ENCODE measurements around the gene TPST2. TPM values are rescaled to one million over a fixed set of nuclear protein-coding genes. Genes with fewer than 3 reads are reported as not detected.
A peak's percentile ranks its signal among the peaks of the same experiment; 100 is the strongest.

Gene TPST2
- total RNA-seq, 1 experiment from 2014 or later, result 11.8 TPM

- H3K27ac Mint-ChIP-seq (ENCODE audit: unreplicated experiment), result no peak overlapping the region
- CTCF ChIA-PET, result no interaction called here
- no peaks in the 10 kb centered on the region for H3K9me3 Mint-ChIP-seq (ENCODE audit: low read depth, unreplicated experiment)
- TF ChIP-seq CTCF (IDR thresholded peaks at IDR 0.05; ENCODE audit: unreplicated experiment), result no peak
- H3K4me1 Mint-ChIP-seq (ENCODE audit: low read depth, unreplicated experiment), result no peaks in the 10 kb centered on the region
- H3K4me3 Mint-ChIP-seq (ENCODE audit: low read depth, unreplicated experiment), result peak overlapping the region; percentile 74
- peaks cover 27% of the 10 kb centered on the region for H3K36me3 Mint-ChIP-seq (ENCODE audit: insufficient read depth, unreplicated experiment)
- DNase-seq, result peak; percentile 30
- intact Hi-C loops (cut with micrococcal nuclease; ENCODE audit: unreplicated experiment), result no loop called here
- BruUV-seq (replicated peaks), result no TSS peak
- H3K27me3 Mint-ChIP-seq (ENCODE audit: unreplicated experiment), result no peaks in the 10 kb centered on the region
Observed at GRCh38 chr22:26589367-26589844, 526 bp downstream of the TPST2 start.

GRCh38 chr22:26588729-26589366, 1.1 kb downstream of the TPST2 start:
- H3K27me3 Mint-ChIP-seq (ENCODE audit: unreplicated experiment), result no peaks in the 10 kb centered on the region
- H3K9me3 Mint-ChIP-seq (ENCODE audit: low read depth, unreplicated experiment), result no peaks in the 10 kb centered on the region
- H3K36me3 Mint-ChIP-seq (ENCODE audit: insufficient read depth, unreplicated experiment), result peaks cover 27% of the 10 kb centered on the region
- no peaks in the 10 kb centered on the region for H3K4me1 Mint-ChIP-seq (ENCODE audit: low read depth, unreplicated experiment)
- CTCF ChIA-PET, result no interaction called here
- no TSS peak for BruUV-seq (replicated peaks)
- intact Hi-C loops (cut with micrococcal nuclease; ENCODE audit: unreplicated experiment), result no loop called here
- H3K4me3 Mint-ChIP-seq (ENCODE audit: low read depth, unreplicated experiment), result peak overlapping the region; percentile 74
- no peak for TF ChIP-seq CTCF (IDR thresholded peaks at IDR 0.05; ENCODE audit: unreplicated experiment)
- H3K27ac Mint-ChIP-seq (ENCODE audit: unreplicated experiment), result no peak overlapping the region
- no peak for DNase-seq

DNA sequence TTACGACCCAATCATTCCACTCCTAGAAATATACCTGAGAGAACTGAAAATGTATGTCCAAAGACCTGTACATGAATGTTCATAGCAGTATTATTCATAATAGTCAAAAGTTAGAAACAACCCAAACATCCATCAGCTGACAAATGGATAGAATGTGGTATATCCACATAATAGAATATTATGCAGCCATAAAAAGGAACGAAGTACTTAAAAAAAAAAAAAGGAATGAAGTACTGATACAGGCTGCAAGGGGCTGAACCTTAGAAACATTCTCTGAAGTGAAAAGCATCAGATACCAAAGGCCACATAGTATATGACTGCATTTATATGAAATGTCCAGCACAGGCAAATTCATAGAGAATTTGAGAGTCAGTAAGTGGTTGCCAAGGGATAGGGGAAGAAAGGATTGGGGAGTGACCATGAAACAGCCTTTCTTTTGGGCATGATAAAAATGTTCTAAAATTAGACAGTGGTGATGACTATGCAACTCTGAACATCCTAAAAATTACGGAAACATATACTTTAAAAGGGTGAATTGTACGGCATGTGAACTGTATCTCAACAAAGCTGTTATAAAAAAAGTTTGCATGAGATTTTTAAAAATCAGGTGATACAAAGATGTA, 1.8 kb downstream of the TPST2 start:
- no peak for TF ChIP-seq CTCF (IDR thresholded peaks at IDR 0.05; ENCODE audit: unreplicated experiment)
- Mint-ChIP-seq H3K27ac (ENCODE audit: unreplicated experiment) (no peak overlapping the region), H3K36me3 (ENCODE audit: insufficient read depth, unreplicated experiment) (peaks cover 27% of the 10 kb centered on the region), H3K4me1 (ENCODE audit: low read depth, unreplicated experiment) (no peaks in the 10 kb centered on the region), H3K9me3 (ENCODE audit: low read depth, unreplicated experiment) (no peaks in the 10 kb centered on the region), H3K27me3 (ENCODE audit: unreplicated experiment) (no peaks in the 10 kb centered on the region), H3K4me3 (ENCODE audit: low read depth, unreplicated experiment) (peak overlapping the region; percentile 74)
- DNase-seq, result no peak
- BruUV-seq (replicated peaks), result TSS peak; percentile 46
- CTCF ChIA-PET, result no interaction called here
- intact Hi-C loops (cut with micrococcal nuclease; ENCODE audit: unreplicated experiment), result no loop called here

DNA sequence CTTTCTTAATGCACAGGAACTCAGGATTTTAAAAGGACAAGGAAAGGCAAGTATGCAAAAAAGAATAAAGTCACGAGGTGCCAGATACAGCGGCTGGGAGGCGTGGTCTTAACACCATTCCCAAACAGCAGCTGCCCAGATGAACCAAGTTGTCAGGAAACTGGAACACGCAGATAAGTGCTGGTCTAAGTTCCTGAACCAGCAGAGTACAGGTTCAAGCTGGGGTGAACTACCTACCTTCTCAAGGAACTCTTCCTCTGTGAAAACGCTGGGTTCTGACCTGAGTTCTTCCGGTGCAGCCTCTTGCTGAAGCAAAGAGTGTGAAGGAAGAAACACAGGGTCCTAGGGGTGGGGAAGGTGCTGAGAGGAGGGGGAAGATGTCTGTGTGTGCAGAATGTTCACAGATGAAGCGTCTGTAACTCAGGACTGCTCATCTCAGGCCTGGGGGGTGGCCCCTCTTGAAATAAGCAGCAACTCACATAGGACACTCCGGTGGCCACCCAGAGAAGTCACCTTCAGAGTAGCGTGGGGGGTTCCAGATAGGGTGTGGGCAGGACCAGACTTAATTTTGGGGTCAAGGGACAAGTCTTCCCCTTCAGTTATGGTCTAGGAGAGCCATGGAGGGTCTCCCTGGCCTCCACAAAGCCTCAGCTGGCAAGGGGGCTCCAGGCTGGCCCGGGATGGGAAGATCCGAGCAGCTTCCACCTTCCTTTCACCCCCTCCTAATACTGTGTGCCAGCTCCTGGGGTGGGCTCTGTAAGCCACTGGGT, 3.2 kb downstream of the TPST2 start:
- CTCF ChIA-PET, result interaction anchor here (0.6 kb wide), 1 partner anchor 66 kb away, joined by 3 read pairs; no protein-coding TSS in a partner anchor
- H3K27ac Mint-ChIP-seq (ENCODE audit: unreplicated experiment), result no peak overlapping the region
- no TSS peak for BruUV-seq (replicated peaks)
- H3K9me3 Mint-ChIP-seq (ENCODE audit: low read depth, unreplicated experiment), result no peaks in the 10 kb centered on the region
- intact Hi-C loops (cut with micrococcal nuclease; ENCODE audit: unreplicated experiment), result no loop called here
- peaks cover 27% of the 10 kb centered on the region for H3K36me3 Mint-ChIP-seq (ENCODE audit: insufficient read depth, unreplicated experiment)
- H3K4me3 Mint-ChIP-seq (ENCODE audit: low read depth, unreplicated experiment), result no peak overlapping the region
- no peaks in the 10 kb centered on the region for H3K27me3 Mint-ChIP-seq (ENCODE audit: unreplicated experiment)
- no peak for DNase-seq
- TF ChIP-seq CTCF (IDR thresholded peaks at IDR 0.05; ENCODE audit: unreplicated experiment), result no peak
- H3K4me1 Mint-ChIP-seq (ENCODE audit: low read depth, unreplicated experiment), result no peaks in the 10 kb centered on the region

Measured in Calu3 (cell line).